ENCODE results near the gene UBE2M.
"Not testable (repeated sequence)": the region's sequence is repeated elsewhere in the genome, so short reads cannot be mapped to it uniquely, and the experiment has no call there.

Gene UBE2M

DNA sequence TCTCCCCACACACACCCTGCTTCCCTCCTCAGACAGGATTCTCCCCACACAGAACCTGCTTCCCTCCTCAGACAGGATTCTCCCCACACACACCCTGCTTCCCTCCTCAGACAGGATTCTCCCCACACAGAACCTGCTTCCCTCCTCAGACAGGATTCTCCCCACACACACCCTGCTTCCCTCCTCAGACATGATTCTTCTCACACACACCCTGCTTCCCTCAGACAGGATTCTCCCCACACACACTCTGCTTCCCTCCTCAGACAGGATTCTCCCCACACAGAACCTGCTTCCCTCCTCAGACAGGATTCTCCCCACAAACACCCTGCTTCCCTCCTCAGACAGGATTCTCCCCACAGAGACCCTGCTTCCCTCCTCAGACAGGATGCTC is 19.2 kb downstream of the UBE2M start:
- not testable (repeated sequence) for DNase-seq (ENCODE audit: low read depth)

GRCh38 chr19:58538257-58539168 is 19.9 kb downstream of the UBE2M start:
- DNase-seq (ENCODE audit: low read depth), result no peak

DNA sequence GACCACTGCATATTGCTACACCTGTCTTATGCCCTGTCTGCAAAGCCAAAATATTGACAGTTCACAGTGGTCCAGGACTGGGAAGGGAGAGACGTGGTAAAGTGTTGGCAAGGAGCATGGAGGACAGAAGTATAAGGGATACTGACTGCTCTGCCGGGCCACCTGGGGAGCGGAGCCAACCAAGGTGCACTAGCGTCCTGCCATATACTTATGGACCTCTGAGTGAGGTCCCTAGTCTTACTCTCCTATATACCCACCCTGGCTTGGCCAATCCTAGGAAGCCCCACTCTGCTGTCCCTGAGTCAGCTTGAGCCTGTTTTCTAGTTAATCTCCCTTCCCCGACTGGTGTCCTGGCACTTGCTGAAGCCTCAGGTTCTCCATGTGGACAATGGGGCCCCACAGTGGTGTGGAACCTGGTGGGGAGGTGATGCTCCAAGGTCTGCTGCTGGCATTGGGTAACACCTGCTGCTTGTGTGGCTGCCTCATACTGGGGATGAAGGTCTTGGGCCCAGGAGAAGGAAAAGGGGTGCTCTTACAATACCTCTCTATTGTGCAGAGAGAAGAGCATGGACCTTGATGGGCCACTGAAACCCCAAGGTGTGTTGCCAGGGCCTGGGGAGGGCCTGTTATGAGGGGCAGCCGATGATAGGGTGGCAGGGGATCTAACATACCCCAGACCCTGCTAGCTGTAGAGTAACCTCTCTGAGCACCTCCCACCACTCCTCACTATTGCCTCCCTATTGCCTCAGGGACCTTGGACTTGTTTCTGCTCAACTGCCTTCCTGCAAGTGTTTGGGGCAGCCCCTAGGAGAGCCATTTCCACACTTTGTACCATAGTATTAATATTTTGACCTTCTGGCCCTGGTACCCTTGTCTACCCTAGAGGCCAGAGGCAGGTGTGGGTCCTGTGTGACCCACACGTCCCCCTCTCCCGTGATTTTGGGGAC is 21.3 kb downstream of the UBE2M start:
- DNase-seq (ENCODE audit: low read depth), result no peak

GRCh38 chr19:58535857-58536256 is 22.6 kb downstream of the UBE2M start:
- no peak for DNase-seq (ENCODE audit: low read depth)

DNA sequence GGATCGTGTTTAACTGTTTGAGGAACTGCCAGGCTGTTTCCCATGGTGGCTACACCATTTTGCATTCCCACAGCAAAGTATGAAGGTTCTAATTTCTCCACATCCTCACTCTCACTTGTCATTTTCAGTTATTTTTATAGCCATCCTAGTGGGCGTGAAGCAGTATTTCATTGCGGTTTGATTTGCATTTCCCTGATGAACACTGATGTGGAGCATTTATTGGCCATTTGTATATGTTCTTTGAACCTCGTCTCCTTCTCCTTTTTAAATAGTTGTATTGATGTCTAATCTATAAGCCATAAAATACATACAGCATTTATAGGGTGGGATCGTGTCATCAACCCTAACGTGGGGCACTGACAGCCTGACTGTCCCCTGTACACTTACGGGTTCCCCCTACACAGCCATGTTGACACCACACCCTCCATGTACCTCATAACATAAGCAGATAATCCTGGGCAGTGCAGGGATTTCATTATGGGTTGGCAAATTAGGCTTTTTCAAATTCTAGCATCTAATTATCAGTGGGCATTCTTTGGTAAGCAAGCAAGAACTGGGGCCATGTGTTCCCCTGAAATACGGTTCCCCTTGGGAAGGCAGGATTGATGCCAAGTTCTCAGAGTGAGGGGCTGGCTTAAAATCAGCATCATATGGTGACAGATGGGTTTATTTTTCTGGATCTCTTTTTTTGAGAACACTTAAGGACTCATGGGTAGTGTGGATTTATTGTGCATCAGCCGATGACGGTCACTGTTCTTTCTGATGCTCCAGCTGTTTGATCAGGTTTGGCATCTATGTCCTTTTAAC is 27.2 kb downstream of the UBE2M start:
- DNase-seq (ENCODE audit: low read depth), result no peak

GRCh38 chr19:58529405-58529804 is 29.0 kb downstream of the UBE2M start:
- DNase-seq (ENCODE audit: low read depth), result no peak

DNA sequence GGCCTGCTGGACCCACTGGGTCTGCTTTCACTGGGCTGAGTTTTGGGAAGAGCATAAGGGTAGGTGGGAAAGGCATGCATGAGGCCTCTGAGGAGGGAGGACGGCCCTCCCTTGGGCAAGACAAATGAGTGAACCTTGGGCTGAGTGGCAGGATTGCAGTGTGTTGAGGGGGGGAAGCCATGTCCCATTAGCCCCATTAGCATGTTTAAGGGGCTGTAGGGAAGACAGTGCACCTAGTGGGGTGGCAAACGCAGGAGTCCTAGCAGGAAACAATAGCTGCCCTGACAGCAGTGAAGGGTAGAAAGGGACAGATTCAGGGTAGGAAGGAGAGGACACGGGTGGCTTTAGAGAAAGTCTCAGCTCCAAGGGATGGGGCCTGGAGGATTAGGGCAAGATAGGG is 35.7 kb downstream of the UBE2M start:
- no peak for DNase-seq (ENCODE audit: low read depth)

GRCh38 chr19:58521651-58522050 is 36.8 kb downstream of the UBE2M start:
- DNase-seq (ENCODE audit: low read depth), result no peak

DNA sequence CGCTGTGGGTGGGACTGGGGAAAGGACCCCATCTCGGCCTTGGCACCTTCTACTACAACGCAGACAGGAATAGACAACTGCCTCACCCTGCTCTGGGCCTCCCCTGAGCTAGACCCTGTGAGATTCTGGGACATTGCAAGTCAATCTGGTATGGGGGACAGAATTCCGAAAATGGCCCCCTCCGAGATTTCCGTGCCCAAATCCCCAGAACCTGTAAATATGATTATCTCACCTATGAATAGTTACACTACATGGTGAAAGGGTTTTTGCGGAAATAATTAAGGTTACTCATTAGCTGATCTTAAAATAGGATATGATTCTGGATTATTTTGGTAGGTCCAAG is 38.2 kb downstream of the UBE2M start:
- no peak for DNase-seq (ENCODE audit: low read depth)

DNA sequence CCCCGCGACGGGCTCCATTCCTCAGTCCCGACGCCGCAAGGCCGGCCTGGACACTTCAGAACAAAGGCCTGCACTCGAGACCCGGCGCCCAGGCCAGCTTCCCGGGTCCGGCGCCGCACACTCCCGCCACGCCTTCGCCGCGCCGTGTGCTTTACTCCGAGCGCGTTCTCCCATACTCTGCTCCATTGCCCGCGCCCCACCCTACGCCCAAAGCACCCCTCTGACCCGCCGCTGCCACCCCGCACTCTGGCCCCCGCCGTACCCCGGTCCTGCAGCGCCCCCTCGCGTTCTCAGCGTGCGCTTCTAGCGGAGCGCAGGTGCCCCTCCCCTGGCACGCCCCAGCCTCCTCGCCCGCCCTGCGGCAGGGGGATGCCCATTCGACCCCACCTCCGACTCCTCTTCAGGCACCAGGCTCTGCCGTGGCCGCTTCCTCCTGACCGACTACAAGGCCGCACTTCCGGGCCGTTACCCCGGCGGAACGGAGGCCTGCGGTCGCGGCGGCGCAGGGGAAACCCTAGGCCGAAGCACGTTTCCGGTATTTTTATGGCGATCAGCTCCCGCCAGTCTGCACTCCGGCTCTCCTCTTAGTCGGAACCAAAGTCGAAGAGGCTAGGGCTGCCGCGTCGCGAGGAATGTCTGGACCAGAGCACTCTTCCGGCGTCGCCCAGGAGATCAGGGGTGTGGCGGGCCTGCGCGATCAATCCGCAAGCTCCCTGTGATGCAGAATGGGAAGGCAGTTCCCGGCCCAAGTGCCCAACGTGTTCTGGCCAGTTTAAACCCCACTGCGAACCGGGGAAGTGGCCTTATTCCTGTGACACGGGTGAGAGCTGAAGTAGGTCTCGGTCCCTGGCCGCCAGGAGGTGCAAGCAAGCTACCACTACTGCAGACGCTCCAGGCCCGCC is 38.8 kb downstream of the UBE2M start, which contains the start of gene ZBTB45:
TSS of gene ZBTB45 (minus strand) at position 456 of the 902 bp plus-strand sequence. CDS start 2,137 bp downstream, outside the sequence.
- peak; percentile 94 for DNase-seq (ENCODE audit: low read depth)

- DNase-seq (ENCODE audit: low read depth), result peak; percentile 79
Measured at GRCh38 chr19:58519087-58519354, 39.4 kb downstream of the UBE2M start.

DNA sequence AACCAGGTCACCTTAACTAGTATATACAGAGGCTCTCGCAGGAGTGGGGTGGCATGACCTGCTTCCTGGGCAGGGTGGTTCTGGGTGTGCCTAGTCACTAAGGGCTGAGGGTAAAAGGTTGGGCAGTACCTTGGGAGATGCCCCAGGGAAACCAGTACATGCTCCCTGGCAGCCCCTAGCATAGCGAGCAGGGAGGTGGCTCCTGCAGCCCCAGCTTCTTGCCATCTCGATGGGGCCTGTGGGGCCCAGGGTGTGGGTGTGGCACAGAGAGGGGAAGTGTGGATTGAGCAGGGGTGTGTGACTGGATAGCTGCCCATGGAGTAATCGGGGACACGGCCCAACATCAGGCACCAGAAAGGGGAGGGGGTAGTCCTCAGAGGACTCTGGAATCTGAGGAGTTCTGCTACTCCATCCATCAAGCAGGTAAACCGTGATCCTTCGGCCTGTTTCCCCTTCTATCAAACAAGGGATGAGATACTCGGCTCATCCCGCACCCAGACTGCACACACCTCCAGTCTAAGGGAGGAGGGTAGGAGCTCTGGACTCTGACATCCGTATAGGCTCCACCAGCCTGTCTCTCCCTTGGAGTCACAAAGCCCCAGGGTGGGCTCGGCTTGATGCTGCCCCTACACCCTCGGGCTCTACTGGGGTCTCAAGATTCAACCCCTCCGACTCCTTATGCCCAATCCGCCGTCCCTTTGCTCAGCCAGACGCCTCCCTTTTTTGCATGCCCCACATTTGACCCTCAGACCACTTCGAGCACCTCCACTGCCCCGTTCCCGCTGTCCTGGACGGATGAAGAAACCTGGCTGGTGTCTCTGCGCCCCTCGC is 39.9 kb downstream of the UBE2M start:
- peak; percentile 5 for DNase-seq (ENCODE audit: low read depth)

GRCh38 chr19:58516964-58517833 is 41.2 kb downstream of the UBE2M start:
- DNase-seq (ENCODE audit: low read depth), result no peak

DNA sequence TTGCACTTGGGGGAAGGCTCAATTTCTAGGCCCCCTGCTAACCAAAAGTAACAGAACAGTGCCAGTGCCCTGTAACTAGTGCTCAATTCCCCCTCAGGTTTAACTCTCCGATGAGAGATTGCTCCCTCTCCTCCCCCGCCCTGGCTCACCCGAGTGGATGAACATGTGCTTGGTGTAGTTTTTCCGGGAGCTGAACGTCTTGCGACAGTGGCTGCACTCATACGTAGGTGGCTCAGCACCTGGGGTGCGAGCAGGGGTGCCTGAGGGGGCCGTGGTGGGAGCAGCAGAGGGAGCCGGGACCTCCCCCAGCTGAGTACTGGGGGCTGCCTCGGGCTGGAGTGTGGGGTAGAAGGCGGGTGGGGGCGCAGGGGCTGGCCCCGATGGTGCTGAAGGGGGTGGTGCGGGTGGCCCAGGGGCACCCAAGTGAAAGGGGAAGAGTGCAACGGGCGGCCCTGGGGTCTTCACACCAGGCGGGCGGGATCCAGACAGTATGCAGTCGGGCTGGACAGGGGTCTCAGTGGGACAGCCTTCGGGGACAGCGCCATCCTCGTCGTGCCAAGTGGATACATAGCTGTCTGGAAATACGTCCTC is 42.1 kb downstream of the UBE2M start:
- DNase-seq (ENCODE audit: low read depth), result no peak

GRCh38 chr19:58515259-58515658 is 43.2 kb downstream of the UBE2M start:
- no peak for DNase-seq (ENCODE audit: low read depth)

DNA sequence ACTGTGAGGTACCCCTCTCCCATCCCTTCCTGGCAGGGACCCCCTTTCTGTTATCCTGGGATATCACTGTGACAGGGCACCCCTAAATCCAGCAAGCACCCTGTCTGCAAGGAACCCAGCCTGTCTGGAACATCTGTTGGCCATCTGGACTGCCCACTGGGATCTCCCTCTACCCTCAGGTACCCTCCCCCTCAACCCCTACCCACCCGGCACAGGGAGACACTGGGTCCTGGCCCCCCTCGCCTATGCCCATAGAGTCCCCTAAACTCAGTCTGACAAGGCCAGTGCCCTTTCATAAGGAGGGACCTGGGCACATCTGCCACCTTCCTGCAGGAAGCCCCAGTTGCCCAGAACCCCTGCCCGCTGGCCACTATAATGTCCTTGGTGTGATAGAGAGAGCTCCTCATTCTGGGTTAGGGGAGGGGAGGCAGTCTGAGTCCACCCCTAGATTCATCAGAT is 43.8 kb downstream of the UBE2M start:
- DNase-seq (ENCODE audit: low read depth), result no peak

GRCh38 chr19:58513694-58514563 is 44.5 kb downstream of the UBE2M start:
- DNase-seq (ENCODE audit: low read depth), result peak; percentile 81

GRCh38 chr19:58513213-58513693 is 45.2 kb downstream of the UBE2M start:
- DNase-seq (ENCODE audit: low read depth), result no peak
